ENCODE measurements around the gene SLC66A2. TPM values are rescaled to one million over a fixed set of nuclear protein-coding genes. Genes with fewer than 3 reads are reported as not detected.

The SLC66A2 gene
- total and polyA plus RNA-seq, 2 donors (not counting 1 experiment from before 2014, with no cell fraction given): 44.4 to 45.1 TPM

- Mint-ChIP-seq H3K9me3 (ENCODE audit: insufficient read depth) (no peaks in the 10 kb centered on the region), H3K27me3 (no peaks in the 10 kb centered on the region), H3K27ac (no peak overlapping the region), H3K4me3 (no peak overlapping the region), H3K4me1 (peaks cover 6% of the 10 kb centered on the region)
- no peak overlapping the region for H3K27ac ChIP-seq (ENCODE audit: low read length in 2 of 2)
- POLR2A ChIA-PET: no interaction called here
- H2AFZ ChIP-seq (ENCODE audit: insufficient read depth, low read depth, low read length, poor library complexity, severe bottlenecking): no peak overlapping the region
- no peak for TF ChIP-seq CTCF (IDR thresholded peaks at IDR 0.05)
- no peak for TF ChIP-seq EZH2 (IDR thresholded peaks at IDR 0.05; ENCODE audit: borderline replicate concordance, insufficient read depth, low read depth, low read length, poor library complexity, severe bottlenecking)
- no peak overlapping the region for H3K4me2 ChIP-seq (replicated peaks; ENCODE audit: low read depth, low read length, poor library complexity, severe bottlenecking)
- CTCF ChIA-PET: no interaction called here
- H4K20me1 ChIP-seq (ENCODE audit: control insufficient read depth, insufficient read depth, low read length, poor library complexity, severe bottlenecking): peaks cover 55% of the 10 kb centered on the region
- no peak overlapping the region for H3K4me3 ChIP-seq (ENCODE audit: control extremely low read depth in 1 of 5, extremely low read depth in 1 of 5, insufficient read depth in 1 of 5, low read depth in 2 of 5, low read length in 4 of 5)
- no peak for ATAC-seq (ENCODE audit: low read depth)
- no peaks in the 10 kb centered on the region for H3K4me1 ChIP-seq (ENCODE audit: control insufficient read depth in 2 of 2, insufficient read depth in 2 of 2, low read length in 2 of 2)
- no peaks in the 10 kb centered on the region for H3K27me3 ChIP-seq (replicated peaks in 1 of 4; ENCODE audit: control extremely low read depth in 1 of 4, control insufficient read depth in 3 of 4, insufficient read depth in 4 of 4, low read length in 3 of 4)
- no peak for DNase-seq
- H3K36me3 ChIP-seq (replicated peaks in 1 of 2; ENCODE audit: control extremely low read depth in 1 of 2, control insufficient read depth in 1 of 2, extremely low read depth in 1 of 2, insufficient read depth in 2 of 2, low read length in 1 of 2): peaks cover 0 to 41% of the 10 kb centered on the region in 2 experiments
- peaks cover 24% of the 10 kb centered on the region for H3K79me2 ChIP-seq (ENCODE audit: control insufficient read depth, insufficient read depth, low read length)
- H3K9me3 ChIP-seq (ENCODE audit: control extremely low read depth in 1 of 3, control insufficient read depth in 2 of 3, insufficient read depth in 1 of 3, low read length in 2 of 3): no peaks in the 10 kb centered on the region
- intact Hi-C loops (cut with micrococcal nuclease): no loop called here
- WGBS (ENCODE audit: insufficient coverage): 89% methylated on average over 7 of the region's 9 CpGs
- H3K9ac ChIP-seq (ENCODE audit: low read length): no peak overlapping the region
Observed at GRCh38 chr18:79971986-79972385, 20.5 kb upstream of the SLC66A2 start.

- ATAC-seq (ENCODE audit: low read depth): no peak
- peaks cover 0 to 38% of the 10 kb centered on the region in 2 experiments for H3K36me3 ChIP-seq (replicated peaks in 1 of 2; ENCODE audit: control extremely low read depth in 1 of 2, control insufficient read depth in 1 of 2, extremely low read depth in 1 of 2, insufficient read depth in 2 of 2, low read length in 1 of 2)
- WGBS (ENCODE audit: insufficient coverage): 96% methylated on average over 13 of the region's 17 CpGs
Observed at GRCh38 chr18:79971211-79971952, 19.9 kb upstream of the SLC66A2 start.

More at GRCh38 chr18:79971211-79971952, 19.9 kb upstream of the SLC66A2 start:
- ChIA-PET POLR2A (no interaction called here), CTCF (no interaction called here)
- H3K4me1 ChIP-seq (ENCODE audit: control insufficient read depth in 2 of 2, insufficient read depth in 2 of 2, low read length in 2 of 2): no peaks in the 10 kb centered on the region
- no peak overlapping the region for H3K4me3 ChIP-seq (ENCODE audit: control extremely low read depth in 1 of 5, extremely low read depth in 1 of 5, insufficient read depth in 1 of 5, low read depth in 2 of 5, low read length in 4 of 5)
- no peak for DNase-seq
- peaks cover 50% of the 10 kb centered on the region for H4K20me1 ChIP-seq (ENCODE audit: control insufficient read depth, insufficient read depth, low read length, poor library complexity, severe bottlenecking)
- peaks cover 23% of the 10 kb centered on the region for H3K79me2 ChIP-seq (ENCODE audit: control insufficient read depth, insufficient read depth, low read length)
- H3K27ac ChIP-seq (ENCODE audit: low read length in 2 of 2): no peak overlapping the region
- Mint-ChIP-seq H3K27ac (no peak overlapping the region), H3K27me3 (no peaks in the 10 kb centered on the region), H3K4me1 (peaks cover 6% of the 10 kb centered on the region), H3K9me3 (ENCODE audit: insufficient read depth) (no peaks in the 10 kb centered on the region), H3K4me3 (no peak overlapping the region)
- no peak overlapping the region for H3K4me2 ChIP-seq (replicated peaks; ENCODE audit: low read depth, low read length, poor library complexity, severe bottlenecking)
- no peaks in the 10 kb centered on the region for H3K9me3 ChIP-seq (ENCODE audit: control extremely low read depth in 1 of 3, control insufficient read depth in 2 of 3, insufficient read depth in 1 of 3, low read length in 2 of 3)
- no peaks in the 10 kb centered on the region for H3K27me3 ChIP-seq (replicated peaks in 1 of 4; ENCODE audit: control extremely low read depth in 1 of 4, control insufficient read depth in 3 of 4, insufficient read depth in 4 of 4, low read length in 3 of 4)
- TF ChIP-seq EZH2 (IDR thresholded peaks at IDR 0.05; ENCODE audit: borderline replicate concordance, insufficient read depth, low read depth, low read length, poor library complexity, severe bottlenecking): no peak
- no peak for TF ChIP-seq CTCF (IDR thresholded peaks at IDR 0.05)
- H3K9ac ChIP-seq (ENCODE audit: low read length): no peak overlapping the region
- intact Hi-C loops (cut with micrococcal nuclease): no loop called here
- H2AFZ ChIP-seq (ENCODE audit: insufficient read depth, low read depth, low read length, poor library complexity, severe bottlenecking): no peak overlapping the region

All from B cell (primary cell).